ENCODE results near the gene CSTPP1.

- no peak for TF ChIP-seq CTCF (IDR thresholded peaks at IDR 0.05)
- TF ChIP-seq POLR2A (IDR thresholded peaks at IDR 0.05): no peak
Measured at GRCh38 chr11:46972821-46973220, 36.3 kb downstream of the CSTPP1 start.
